ENCODE measurements around the gene CDH6. TPM values are rescaled to one million over a fixed set of nuclear protein-coding genes. Genes with fewer than 3 reads are reported as not detected.

CDH6 gene
- total RNA-seq, 1 experiment from 2014 or later, result 0.12 TPM

- H3K9me3 ChIP-seq (ENCODE audit: control insufficient read depth in 1 of 2, insufficient read depth in 1 of 2, low read depth in 1 of 2, low read length in 2 of 2), result no peaks in the 10 kb centered on the region
- no peaks in the 10 kb centered on the region for H3K36me3 ChIP-seq (ENCODE audit: control insufficient read depth in 1 of 2, insufficient read depth in 2 of 2, low read length in 2 of 2)
- H3K4me3 ChIP-seq (replicated peaks in 1 of 2; ENCODE audit: low read depth in 1 of 2, low read length in 2 of 2), result no peak overlapping the region
- ChIA-PET RAD21 (ENCODE audit: low non-redundant PET in 1 of 2, low total read pairs in 2 of 2, uncharacterized antibody in 2 of 2, unreplicated experiment in 2 of 2) (no interaction called here), CTCF (no interaction called here), POLR2A (no interaction called here)
- TF ChIP-seq ZNF274 (IDR thresholded peaks at IDR 0.05; ENCODE audit: low read depth, low read length) (no peak), EGR1 (IDR thresholded peaks at IDR 0.05; ENCODE audit: low read depth) (no peak), SRF (IDR thresholded peaks at IDR 0.05; ENCODE audit: low read depth) (no peak), SIN3A (IDR thresholded peaks at IDR 0.05; ENCODE audit: low read depth) (no peak), ELF1 (IDR thresholded peaks at IDR 0.05; ENCODE audit: borderline replicate concordance, low read depth) (no peak), SP1 (IDR thresholded peaks at IDR 0.05; ENCODE audit: low read depth) (no peak), POLR2A (IDR thresholded peaks at IDR 0.05; ENCODE audit: borderline replicate concordance, extremely low read depth, insufficient read depth, insufficient read length) (no peak), POLR2AphosphoS5 (IDR thresholded peaks at IDR 0.05; ENCODE audit: low read depth, low read length) (no peak), ZFX (IDR thresholded peaks at IDR 0.05) (no peak), JUND (IDR thresholded peaks at IDR 0.05) (no peak), MAX (IDR thresholded peaks at IDR 0.05) (no peak), RAD21 (IDR thresholded peaks at IDR 0.05; ENCODE audit: low read depth) (no peak), YY1 (IDR thresholded peaks at IDR 0.05; ENCODE audit: extremely low read depth, insufficient replicate concordance, low read depth, low read length) (no peak), CEBPB (IDR thresholded peaks at IDR 0.05; ENCODE audit: low read depth) (no peak), EZH2 (IDR thresholded peaks at IDR 0.05) (no peak), FOSL1 (IDR thresholded peaks at IDR 0.05; ENCODE audit: low read depth) (no peak), CBX3 (IDR thresholded peaks at IDR 0.05; ENCODE audit: low read depth) (no peak)
- TF ChIP-seq, protein P1, sequence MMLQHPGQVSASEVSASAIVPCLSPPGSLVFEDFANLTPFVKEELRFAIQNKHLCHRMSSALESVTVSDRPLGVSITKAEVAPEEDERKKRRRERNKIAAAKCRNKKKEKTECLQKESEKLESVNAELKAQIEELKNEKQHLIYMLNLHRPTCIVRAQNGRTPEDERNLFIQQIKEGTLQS (IDR thresholded peaks at IDR 0.05), result no peak
- TF ChIP-seq, protein P2, sequence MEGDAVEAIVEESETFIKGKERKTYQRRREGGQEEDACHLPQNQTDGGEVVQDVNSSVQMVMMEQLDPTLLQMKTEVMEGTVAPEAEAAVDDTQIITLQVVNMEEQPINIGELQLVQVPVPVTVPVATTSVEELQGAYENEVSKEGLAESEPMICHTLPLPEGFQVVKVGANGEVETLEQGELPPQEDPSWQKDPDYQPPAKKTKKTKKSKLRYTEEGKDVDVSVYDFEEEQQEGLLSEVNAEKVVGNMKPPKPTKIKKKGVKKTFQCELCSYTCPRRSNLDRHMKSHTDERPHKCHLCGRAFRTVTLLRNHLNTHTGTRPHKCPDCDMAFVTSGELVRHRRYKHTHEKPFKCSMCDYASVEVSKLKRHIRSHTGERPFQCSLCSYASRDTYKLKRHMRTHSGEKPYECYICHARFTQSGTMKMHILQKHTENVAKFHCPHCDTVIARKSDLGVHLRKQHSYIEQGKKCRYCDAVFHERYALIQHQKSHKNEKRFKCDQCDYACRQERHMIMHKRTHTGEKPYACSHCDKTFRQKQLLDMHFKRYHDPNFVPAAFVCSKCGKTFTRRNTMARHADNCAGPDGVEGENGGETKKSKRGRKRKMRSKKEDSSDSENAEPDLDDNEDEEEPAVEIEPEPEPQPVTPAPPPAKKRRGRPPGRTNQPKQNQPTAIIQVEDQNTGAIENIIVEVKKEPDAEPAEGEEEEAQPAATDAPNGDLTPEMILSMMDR (IDR thresholded peaks at IDR 0.05 in 2 of 3, conservative IDR thresholded peaks at IDR 0.05 in 1 of 3; ENCODE audit: borderline replicate concordance in 1 of 3, insufficient read depth in 1 of 3, low read depth in 2 of 3, low read length in 2 of 3), result no peak
- TF ChIP-seq, protein P3, sequence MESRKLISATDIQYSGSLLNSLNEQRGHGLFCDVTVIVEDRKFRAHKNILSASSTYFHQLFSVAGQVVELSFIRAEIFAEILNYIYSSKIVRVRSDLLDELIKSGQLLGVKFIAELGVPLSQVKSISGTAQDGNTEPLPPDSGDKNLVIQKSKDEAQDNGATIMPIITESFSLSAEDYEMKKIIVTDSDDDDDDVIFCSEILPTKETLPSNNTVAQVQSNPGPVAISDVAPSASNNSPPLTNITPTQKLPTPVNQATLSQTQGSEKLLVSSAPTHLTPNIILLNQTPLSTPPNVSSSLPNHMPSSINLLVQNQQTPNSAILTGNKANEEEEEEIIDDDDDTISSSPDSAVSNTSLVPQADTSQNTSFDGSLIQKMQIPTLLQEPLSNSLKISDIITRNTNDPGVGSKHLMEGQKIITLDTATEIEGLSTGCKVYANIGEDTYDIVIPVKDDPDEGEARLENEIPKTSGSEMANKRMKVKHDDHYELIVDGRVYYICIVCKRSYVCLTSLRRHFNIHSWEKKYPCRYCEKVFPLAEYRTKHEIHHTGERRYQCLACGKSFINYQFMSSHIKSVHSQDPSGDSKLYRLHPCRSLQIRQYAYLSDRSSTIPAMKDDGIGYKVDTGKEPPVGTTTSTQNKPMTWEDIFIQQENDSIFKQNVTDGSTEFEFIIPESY (IDR thresholded peaks at IDR 0.05; ENCODE audit: extremely low read depth, insufficient replicate concordance, low read length), result no peak
- H3K27ac ChIP-seq (ENCODE audit: low read depth, low read length), result no peak overlapping the region
- H3K27me3 ChIP-seq (ENCODE audit: insufficient read depth, low read length), result peaks cover 22% of the 10 kb centered on the region
- H3K9me2 ChIP-seq (ENCODE audit: insufficient read depth), result no peaks in the 10 kb centered on the region
- no peak overlapping the region for H3K4me2 ChIP-seq (ENCODE audit: low read length)
- no peaks in the 10 kb centered on the region for H3K4me1 ChIP-seq (ENCODE audit: control insufficient read depth in 1 of 2, insufficient read depth in 2 of 2, low read length in 2 of 2)
- intact Hi-C loops (cut with micrococcal nuclease), result no loop called here
- H3K9ac ChIP-seq (ENCODE audit: low read length), result no peak overlapping the region
- DNase-seq (ENCODE audit: low read depth, low spot score) (no peak), ATAC-seq (no peak)
- H2AFZ ChIP-seq (ENCODE audit: low read depth, low read length, poor library complexity, severe bottlenecking), result no peak overlapping the region
- no peaks in the 10 kb centered on the region for H4K20me1 ChIP-seq (ENCODE audit: insufficient read depth)
- H3K79me2 ChIP-seq (ENCODE audit: insufficient read depth, low read length), result no peaks in the 10 kb centered on the region
- BruUV-seq (replicated peaks), result no TSS peak
Measured at GRCh38 chr5:31328040-31328733, 134.7 kb downstream of the CDH6 start.
